ENCODE results near the gene ARL13A.
"Not testable (repeated sequence)": the region's sequence is repeated elsewhere in the genome, so short reads cannot be mapped to it uniquely, and the experiment has no call there.

ARL13A gene

GRCh38 chrX:100948557-100948956 is 21.0 kb upstream of the ARL13A start:
- Histone ChIP-seq H3K27me3 (ENCODE audit: control insufficient read depth in 2 of 2, insufficient read depth in 2 of 2, low read length in 2 of 2) (peaks cover 0 to 7% of the 10 kb centered on the region in 2 donors), H3K4me3 (ENCODE audit: low read length in 2 of 2) (no peak overlapping the region), H3K36me3 (ENCODE audit: control insufficient read depth in 2 of 2, insufficient read depth in 2 of 2, low read length in 2 of 2) (no peaks in the 10 kb centered on the region), H3K4me1 (ENCODE audit: control insufficient read depth in 2 of 2, insufficient read depth in 2 of 2, low read length in 2 of 2) (no peaks in the 10 kb centered on the region), H3K9ac (ENCODE audit: low read depth in 1 of 2, low read length in 2 of 2) (no peak overlapping the region), H3K9me3 (ENCODE audit: control insufficient read depth in 2 of 2, low read length in 2 of 2) (no peaks in the 10 kb centered on the region), H3K27ac (ENCODE audit: low read depth in 2 of 2, low read length in 2 of 2) (no peak overlapping the region)

- no peak overlapping the region for H3K27ac ChIP-seq (ENCODE audit: low read depth in 2 of 2, low read length in 2 of 2)
- no peaks in the 10 kb centered on the region for H3K4me1 ChIP-seq (ENCODE audit: control insufficient read depth in 2 of 2, insufficient read depth in 2 of 2, low read length in 2 of 2)
- no peak overlapping the region for H3K9ac ChIP-seq (ENCODE audit: low read depth in 1 of 2, low read length in 2 of 2)
- H3K9me3 ChIP-seq (ENCODE audit: control insufficient read depth in 2 of 2, low read length in 2 of 2) = no peaks in the 10 kb centered on the region
- H3K4me3 ChIP-seq (ENCODE audit: low read length in 2 of 2) = no peak overlapping the region
- H3K27me3 ChIP-seq (ENCODE audit: control insufficient read depth in 2 of 2, insufficient read depth in 2 of 2, low read length in 2 of 2) = peaks cover 0 to 5% of the 10 kb centered on the region in 2 donors
- no peaks in the 10 kb centered on the region for H3K36me3 ChIP-seq (ENCODE audit: control insufficient read depth in 2 of 2, insufficient read depth in 2 of 2, low read length in 2 of 2)
Measured at GRCh38 chrX:100962811-100963210, 6.7 kb upstream of the ARL13A start.

- H3K4me1 ChIP-seq (ENCODE audit: control insufficient read depth in 2 of 2, insufficient read depth in 2 of 2, low read length in 2 of 2) = no peaks in the 10 kb centered on the region
- no peak overlapping the region for H3K4me3 ChIP-seq (ENCODE audit: low read length in 2 of 2)
- no peaks in the 10 kb centered on the region for H3K36me3 ChIP-seq (ENCODE audit: control insufficient read depth in 2 of 2, insufficient read depth in 2 of 2, low read length in 2 of 2)
- H3K9me3 ChIP-seq (ENCODE audit: control insufficient read depth in 2 of 2, low read length in 2 of 2) = no peaks in the 10 kb centered on the region
- H3K9ac ChIP-seq (ENCODE audit: low read depth in 1 of 2, low read length in 2 of 2) = no peak overlapping the region
- no peak overlapping the region for H3K27ac ChIP-seq (ENCODE audit: low read depth in 2 of 2, low read length in 2 of 2)
- H3K27me3 ChIP-seq (ENCODE audit: control insufficient read depth in 2 of 2, insufficient read depth in 2 of 2, low read length in 2 of 2) = peaks cover 0 to 5% of the 10 kb centered on the region in 2 donors
Measured at GRCh38 chrX:100964362-100964761, 5.1 kb upstream of the ARL13A start.

- no peak overlapping the region for H3K4me3 ChIP-seq (ENCODE audit: low read length in 2 of 2)
- no peak overlapping the region for H3K9ac ChIP-seq (ENCODE audit: low read depth in 1 of 2, low read length in 2 of 2)
- no peak overlapping the region for H3K27ac ChIP-seq (ENCODE audit: low read depth in 2 of 2, low read length in 2 of 2)
- H3K27me3 ChIP-seq (ENCODE audit: control insufficient read depth in 2 of 2, insufficient read depth in 2 of 2, low read length in 2 of 2) = peaks cover 0 to 5% of the 10 kb centered on the region in 2 donors
- no peaks in the 10 kb centered on the region for H3K9me3 ChIP-seq (ENCODE audit: control insufficient read depth in 2 of 2, low read length in 2 of 2)
- no peaks in the 10 kb centered on the region for H3K4me1 ChIP-seq (ENCODE audit: control insufficient read depth in 2 of 2, insufficient read depth in 2 of 2, low read length in 2 of 2)
- no peaks in the 10 kb centered on the region for H3K36me3 ChIP-seq (ENCODE audit: control insufficient read depth in 2 of 2, insufficient read depth in 2 of 2, low read length in 2 of 2)
Measured at GRCh38 chrX:100969936-100970335, 428 bp downstream of the ARL13A start.

- Histone ChIP-seq H3K4me1 (ENCODE audit: control insufficient read depth in 2 of 2, insufficient read depth in 2 of 2, low read length in 2 of 2) (no peaks in the 10 kb centered on the region), H3K36me3 (ENCODE audit: control insufficient read depth in 2 of 2, insufficient read depth in 2 of 2, low read length in 2 of 2) (no peaks in the 10 kb centered on the region), H3K9me3 (ENCODE audit: control insufficient read depth in 2 of 2, low read length in 2 of 2) (no peaks in the 10 kb centered on the region), H3K27me3 (ENCODE audit: control insufficient read depth in 2 of 2, insufficient read depth in 2 of 2, low read length in 2 of 2) (no peaks in the 10 kb centered on the region), H3K4me3 (ENCODE audit: low read length in 2 of 2) (no peak overlapping the region), H3K9ac (ENCODE audit: low read depth in 1 of 2, low read length in 2 of 2) (no peak overlapping the region), H3K27ac (ENCODE audit: low read depth in 2 of 2, low read length in 2 of 2) (no peak overlapping the region)
Measured at GRCh38 chrX:100973411-100973810, 3.9 kb downstream of the ARL13A start.

- Histone ChIP-seq H3K9me3 (ENCODE audit: control insufficient read depth in 2 of 2, low read length in 2 of 2) (no peaks in the 10 kb centered on the region), H3K9ac (ENCODE audit: low read depth in 1 of 2, low read length in 2 of 2) (no peak overlapping the region), H3K27ac (ENCODE audit: low read depth in 2 of 2, low read length in 2 of 2) (no peak overlapping the region), H3K4me3 (ENCODE audit: low read length in 2 of 2) (no peak overlapping the region), H3K4me1 (ENCODE audit: control insufficient read depth in 2 of 2, insufficient read depth in 2 of 2, low read length in 2 of 2) (no peaks in the 10 kb centered on the region), H3K27me3 (ENCODE audit: control insufficient read depth in 2 of 2, insufficient read depth in 2 of 2, low read length in 2 of 2) (no peaks in the 10 kb centered on the region), H3K36me3 (ENCODE audit: control insufficient read depth in 2 of 2, insufficient read depth in 2 of 2, low read length in 2 of 2) (no peaks in the 10 kb centered on the region)
Measured at GRCh38 chrX:100975212-100975611, 5.7 kb downstream of the ARL13A start.

GRCh38 chrX:100976211-100976610 is 6.7 kb downstream of the ARL13A start:
- Histone ChIP-seq H3K27me3 (ENCODE audit: control insufficient read depth in 2 of 2, insufficient read depth in 2 of 2, low read length in 2 of 2) (no peaks in the 10 kb centered on the region), H3K4me1 (ENCODE audit: control insufficient read depth in 2 of 2, insufficient read depth in 2 of 2, low read length in 2 of 2) (no peaks in the 10 kb centered on the region), H3K4me3 (ENCODE audit: low read length in 2 of 2) (no peak overlapping the region), H3K9me3 (ENCODE audit: control insufficient read depth in 2 of 2, low read length in 2 of 2) (no peaks in the 10 kb centered on the region), H3K9ac (ENCODE audit: low read depth in 1 of 2, low read length in 2 of 2) (no peak overlapping the region), H3K27ac (ENCODE audit: low read depth in 2 of 2, low read length in 2 of 2) (no peak overlapping the region), H3K36me3 (ENCODE audit: control insufficient read depth in 2 of 2, insufficient read depth in 2 of 2, low read length in 2 of 2) (no peaks in the 10 kb centered on the region)

- Histone ChIP-seq H3K36me3 (ENCODE audit: control insufficient read depth in 2 of 2, insufficient read depth in 2 of 2, low read length in 2 of 2) (no peaks in the 10 kb centered on the region), H3K27me3 (ENCODE audit: control insufficient read depth in 2 of 2, insufficient read depth in 2 of 2, low read length in 2 of 2) (no peaks in the 10 kb centered on the region), H3K9me3 (ENCODE audit: control insufficient read depth in 2 of 2, low read length in 2 of 2) (no peaks in the 10 kb centered on the region), H3K4me1 (ENCODE audit: control insufficient read depth in 2 of 2, insufficient read depth in 2 of 2, low read length in 2 of 2) (no peaks in the 10 kb centered on the region), H3K4me3 (ENCODE audit: low read length in 2 of 2) (no peak overlapping the region), H3K9ac (ENCODE audit: low read depth in 1 of 2, low read length in 2 of 2) (no peak overlapping the region), H3K27ac (ENCODE audit: low read depth in 2 of 2, low read length in 2 of 2) (no peak overlapping the region)
Measured at GRCh38 chrX:100979881-100980607, 10.5 kb downstream of the ARL13A start.

- no peak overlapping the region for H3K27ac ChIP-seq (ENCODE audit: low read depth in 2 of 2, low read length in 2 of 2)
Measured at GRCh38 chrX:100980608-100981497, 11.3 kb downstream of the ARL13A start.

GRCh38 chrX:100981498-100981845 is 12.0 kb downstream of the ARL13A start:
- H3K27me3 ChIP-seq (ENCODE audit: control insufficient read depth in 2 of 2, insufficient read depth in 2 of 2, low read length in 2 of 2); H3K9me3 ChIP-seq (ENCODE audit: control insufficient read depth in 2 of 2, low read length in 2 of 2); H3K4me1 ChIP-seq (ENCODE audit: control insufficient read depth in 2 of 2, insufficient read depth in 2 of 2, low read length in 2 of 2); H3K4me3 ChIP-seq (ENCODE audit: low read length in 2 of 2); H3K36me3 ChIP-seq (ENCODE audit: control insufficient read depth in 2 of 2, insufficient read depth in 2 of 2, low read length in 2 of 2); H3K9ac ChIP-seq (ENCODE audit: low read depth in 1 of 2, low read length in 2 of 2); H3K27ac ChIP-seq (ENCODE audit: low read depth in 2 of 2, low read length in 2 of 2): not testable (repeated sequence)

More at GRCh38 chrX:100980608-100981497, 11.3 kb downstream of the ARL13A start:
- no peaks in the 10 kb centered on the region for H3K9me3 ChIP-seq (ENCODE audit: control insufficient read depth in 2 of 2, low read length in 2 of 2)
- no peak overlapping the region for H3K4me3 ChIP-seq (ENCODE audit: low read length in 2 of 2)
- no peaks in the 10 kb centered on the region for H3K4me1 ChIP-seq (ENCODE audit: control insufficient read depth in 2 of 2, insufficient read depth in 2 of 2, low read length in 2 of 2)
- H3K27me3 ChIP-seq (ENCODE audit: control insufficient read depth in 2 of 2, insufficient read depth in 2 of 2, low read length in 2 of 2) = no peaks in the 10 kb centered on the region
- no peak overlapping the region for H3K9ac ChIP-seq (ENCODE audit: low read depth in 1 of 2, low read length in 2 of 2)
- H3K36me3 ChIP-seq (ENCODE audit: control insufficient read depth in 2 of 2, insufficient read depth in 2 of 2, low read length in 2 of 2) = no peaks in the 10 kb centered on the region

All from mucosa of rectum (tissue), 2 donors.